H9 (cell line): ENCODE results near the gene CTSL. TPM values are rescaled to one million over a fixed set of nuclear protein-coding genes. Genes with fewer than 3 reads are reported as not detected.

ENCODE experiments used
- DNase-seq: peaks from one replicate; pipeline ENCODE4 v3.0.0-alpha.2; 2017
- H2AFZ ChIP-seq: one replicate; pipeline ENCODE4 v1.6.1; 2013; ENCODE audit warnings: mild to moderate bottlenecking, low read length, control low read depth, moderate library complexity
- H2AK5ac ChIP-seq: 2 replicates; pipeline ENCODE4 v1.6.1; 2013; ENCODE audit warnings: low read length, control low read depth, mixed read lengths; ENCODE audit not compliant: insufficient read length
- H2BK120ac ChIP-seq: one replicate; pipeline ENCODE4 v1.6.1; 2013; ENCODE audit warnings: low read depth, mild to moderate bottlenecking, low read length, control low read depth, inconsistent platforms; ENCODE audit not compliant: poor library complexity, severe bottlenecking
- H2BK12ac ChIP-seq: 2 replicates; pipeline ENCODE4 v1.6.1; 2013; ENCODE audit warnings: low read length, control low read depth, mixed read lengths, low read depth; ENCODE audit not compliant: insufficient read length
- H2BK15ac ChIP-seq: 2 replicates; pipeline ENCODE4 v1.6.1; 2013; ENCODE audit warnings: low read depth, low read length, control low read depth
- H2BK20ac ChIP-seq: one replicate; pipeline ENCODE4 v1.6.1; 2013; ENCODE audit warnings: low read depth, mild to moderate bottlenecking, low read length, control low read depth, inconsistent platforms; ENCODE audit not compliant: poor library complexity, severe bottlenecking
- H2BK5ac ChIP-seq: 2 replicates; pipeline ENCODE4 v1.6.1; 2013; ENCODE audit warnings: low read length, control low read depth, mixed read lengths; ENCODE audit not compliant: insufficient read length
- H3K14ac ChIP-seq: 2 replicates; pipeline ENCODE4 v1.6.1; 2013; ENCODE audit warnings: low read length, control low read depth; ENCODE audit not compliant: insufficient read depth
- H3K18ac ChIP-seq: 2 replicates; pipeline ENCODE4 v1.6.1; 2013; ENCODE audit warnings: low read depth, mild to moderate bottlenecking, mixed read lengths, low read length, control low read depth; ENCODE audit not compliant: insufficient read length
- H3K23ac ChIP-seq: 2 replicates; pipeline ENCODE4 v1.6.1; 2013; ENCODE audit warnings: low read length, control low read depth, mixed read lengths, low read depth; ENCODE audit not compliant: insufficient read length
- H3K23me2 ChIP-seq: 2 replicates; pipeline ENCODE4 v1.6.1; 2013; ENCODE audit warnings: low read depth, mild to moderate bottlenecking, mixed read lengths, low read length, control low read depth; ENCODE audit not compliant: insufficient read length, poor library complexity, severe bottlenecking
- H3K27ac ChIP-seq: 2 replicates; pipeline ENCODE4 v1.5.1; 2013; ENCODE audit warnings: low read length, control low read depth, mixed read lengths, low read depth; ENCODE audit not compliant: insufficient read length
- H3K27me3 ChIP-seq: 2 replicates; pipeline ENCODE4 v1.6.1; 2013; ENCODE audit warnings: low read length, control low read depth, inconsistent platforms; ENCODE audit not compliant: insufficient read depth
- H3K4ac ChIP-seq: 2 replicates; pipeline ENCODE4 v1.6.1; 2013; ENCODE audit warnings: low read depth, mild to moderate bottlenecking, control low read depth, inconsistent platforms, low read length, moderate library complexity
- H3K4me1 ChIP-seq: 2 replicates; pipeline ENCODE4 v1.6.1; 2013; ENCODE audit warnings: low read length, control low read depth, inconsistent platforms; ENCODE audit not compliant: insufficient read depth
- H3K4me2 ChIP-seq: 2 replicates; pipeline ENCODE4 v1.6.1; 2013; ENCODE audit warnings: low read length, control low read depth, mixed read lengths; ENCODE audit not compliant: insufficient read length, insufficient read depth
- H3K56ac ChIP-seq: 2 replicates; pipeline ENCODE4 v1.6.1; 2013; ENCODE audit warnings: low read depth, mild to moderate bottlenecking, mixed read lengths, low read length, control low read depth; ENCODE audit not compliant: insufficient read length
- H3K79me1 ChIP-seq: 2 replicates; pipeline ENCODE4 v1.6.1; 2013; ENCODE audit warnings: low read depth, mild to moderate bottlenecking, moderate library complexity, low read length, control low read depth, inconsistent platforms; ENCODE audit not compliant: insufficient read depth, poor library complexity, severe bottlenecking
- H3K79me2 ChIP-seq: 2 replicates; pipeline ENCODE4 v1.6.1; 2013; ENCODE audit warnings: low read length, control low read depth, inconsistent platforms; ENCODE audit not compliant: insufficient read depth
- H3K9ac ChIP-seq: 2 replicates; pipeline ENCODE4 v1.6.1; 2013; ENCODE audit warnings: low read length, control low read depth, mixed read lengths; ENCODE audit not compliant: insufficient read length; ENCODE audit errors: extremely low read depth
- H3K9me3 ChIP-seq: one replicate; pipeline ENCODE4 v1.6.1; 2013; ENCODE audit warnings: low read depth, low read length, inconsistent platforms; ENCODE audit not compliant: control insufficient read depth
- H3T11ph ChIP-seq: one replicate; pipeline ENCODE4 v1.6.1; 2013; ENCODE audit warnings: mild to moderate bottlenecking, low read length, control low read depth, inconsistent platforms
- H4K20me1 ChIP-seq: one replicate; pipeline ENCODE4 v1.6.1; 2013; ENCODE audit not compliant: control insufficient read depth, insufficient read length, insufficient read depth
- H4K5ac ChIP-seq: 2 replicates; pipeline ENCODE4 v1.6.1; 2013; ENCODE audit warnings: low read depth, mild to moderate bottlenecking, mixed read lengths, low read length, control low read depth; ENCODE audit not compliant: insufficient read length
- H4K8ac ChIP-seq: replicated peaks from 2 replicates; pipeline ENCODE4 v1.6.1; 2013; ENCODE audit warnings: low read length, control low read depth, mixed read lengths, low read depth; ENCODE audit not compliant: insufficient read length
- H4K91ac ChIP-seq: 2 replicates; pipeline ENCODE4 v1.6.1; 2013; ENCODE audit warnings: low read depth, mild to moderate bottlenecking, moderate library complexity, mixed read lengths, low read length, control low read depth; ENCODE audit not compliant: insufficient read length
- H3K27ac Mint-ChIP-seq, 3 experiments: 2 replicates in 2 of 3; 3 replicates in 1 of 3; pipeline ENCODE4 v1.8.0; 2020 to 2021; ENCODE audit warnings: mixed read lengths in 3 of 3, mild to moderate bottlenecking in 1 of 3, moderate library complexity in 1 of 3
- H3K27me3 Mint-ChIP-seq: 2 replicates; pipeline ENCODE4 v1.8.0; 2021; ENCODE audit warnings: low read depth, mild to moderate bottlenecking, moderate library complexity, mixed read lengths
- H3K36me3 Mint-ChIP-seq, 3 experiments: 2 replicates in 2 of 3; 3 replicates in 1 of 3; pipeline ENCODE4 v1.8.0; 2020 to 2021; ENCODE audit warnings: low read depth in 3 of 3, mixed read lengths in 3 of 3; ENCODE audit not compliant: insufficient read depth in 1 of 3
- H3K4me1 Mint-ChIP-seq, 2 experiments: 2 replicates each; pipeline ENCODE4 v1.8.0; 2020; ENCODE audit warnings: mixed read lengths in 2 of 2
- H3K4me3 Mint-ChIP-seq, 2 experiments: 2 replicates in 1 of 2; 3 replicates in 1 of 2; pipeline ENCODE4 v1.8.0; 2020 to 2021; ENCODE audit warnings: mild to moderate bottlenecking in 2 of 2, mixed read lengths in 2 of 2, moderate library complexity in 1 of 2
- H3K9me3 Mint-ChIP-seq, 2 experiments: 2 replicates in 1 of 2; 3 replicates in 1 of 2; pipeline ENCODE4 v1.8.0; 2020; ENCODE audit warnings: mild to moderate bottlenecking in 2 of 2, mixed read lengths in 2 of 2, moderate library complexity in 1 of 2
- CTCF ChIP-seq: fragments of 200-600 bp; sonication (generic); conservative IDR thresholded peaks from 3 replicates; pipeline ENCODE4 v1.8.0; 2021; ENCODE audit warnings: antibody characterized with exemption, mild to moderate bottlenecking
- WGBS: extraction: QIAGEN DNeasy Blood & Tissue Kit; methylation state at CpG from one replicate; pipeline ENCODE4 v1.1.7; 2013; ENCODE audit warnings: missing lambda C conversion rate, low lambda C conversion rate, mixed read lengths; ENCODE audit not compliant: insufficient read length; ENCODE audit errors: extremely low coverage; 5-methylcytosine and 5-hydroxymethylcytosine counted together
- total RNA-seq: library from RNA; stranded (reverse); gene quantifications from 2 replicates; pipeline ENCODE4 v1.2.1, GENCODE V29; 2021

The CTSL gene
- total RNA-seq, 1 experiment from 2014 or later = 28.9 TPM

- peaks cover 41% of the 10 kb centered on the region for H3K27me3 Mint-ChIP-seq
- no peak overlapping the region for H2AK5ac ChIP-seq
- TF ChIP-seq CTCF = no peak
- H3K9me3 ChIP-seq = no peaks in the 10 kb centered on the region
- no peak overlapping the region for H3K4me3 Mint-ChIP-seq
- H3K9ac ChIP-seq = no peak overlapping the region
- H2BK20ac ChIP-seq = no peak overlapping the region
- no peak overlapping the region for H2BK15ac ChIP-seq
- H2BK12ac ChIP-seq = no peak overlapping the region
- H3T11ph ChIP-seq = no peak overlapping the region
- H3K14ac ChIP-seq = no peak overlapping the region
- H2AFZ ChIP-seq = no peak overlapping the region
- no peak overlapping the region for H3K4ac ChIP-seq
- H3K27ac Mint-ChIP-seq = no peak overlapping the region; a peak in 1 of 7 replicates
- no peak overlapping the region for H3K23ac ChIP-seq
- H2BK5ac ChIP-seq = no peak overlapping the region
- no peaks in the 10 kb centered on the region for H3K4me1 ChIP-seq
- H3K4me2 ChIP-seq = no peak overlapping the region
- no peak overlapping the region for H4K8ac ChIP-seq
- no peak overlapping the region for H3K27ac ChIP-seq
- peaks cover 2 to 8% of the 10 kb centered on the region in 2 experiments; a peak in 2 of 4 replicates for H3K4me1 Mint-ChIP-seq
- H3K18ac ChIP-seq = no peak overlapping the region
- no peak for DNase-seq
- H3K79me1 ChIP-seq = no peaks in the 10 kb centered on the region
- H3K36me3 Mint-ChIP-seq = no peaks in the 10 kb centered on the region
- H3K27me3 ChIP-seq = no peaks in the 10 kb centered on the region
- no peaks in the 10 kb centered on the region for H3K9me3 Mint-ChIP-seq
- H3K79me2 ChIP-seq = no peaks in the 10 kb centered on the region
- H3K56ac ChIP-seq = no peak overlapping the region
- no CpG with 5 or more reads among the region's 5 CpGs for WGBS
- no peak overlapping the region for H4K91ac ChIP-seq
- no peaks in the 10 kb centered on the region for H4K20me1 ChIP-seq
- H2BK120ac ChIP-seq = no peak overlapping the region
- H4K5ac ChIP-seq = no peak overlapping the region
- peaks cover 4% of the 10 kb centered on the region for H3K23me2 ChIP-seq
These were observed 3.4 kb upstream of the CTSL start for GRCh38 chr9:87722393-87723088.
